HepG2 (cell line): Measurements from ENCODE around the gene OSBPL5.

Experiments
- GLI4 ChIP-seq: sonication (generic); formaldehyde crosslinking; IDR thresholded peaks from 2 replicates; pipeline ENCODE4 v1.5.1; 2020; ENCODE audit warnings: missing genetic modification reagents, mild to moderate bottlenecking, moderate library complexity, borderline replicate concordance
- MAFK ChIP-seq, 2 experiments: IDR thresholded peaks in 1 of 2; conservative IDR thresholded peaks in 1 of 2; 2 replicates each; pipeline ENCODE4 v1.6.1; 2011; ENCODE audit warnings: improper control_type of control experiment in 2 of 2, low read length in 2 of 2
- NFIC ChIP-seq: IDR thresholded peaks from 2 replicates; pipeline ENCODE4 v1.6.1; 2012; ENCODE audit warnings: mild to moderate bottlenecking, low read length, inconsistent platforms
- ZNF121 ChIP-seq: sonication (generic); formaldehyde crosslinking; IDR thresholded peaks from 2 replicates; pipeline ENCODE4 v1.5.0; 2020; ENCODE audit warnings: mild to moderate bottlenecking, missing genetic modification reagents
- ZNF251 ChIP-seq: sonication (generic); formaldehyde crosslinking; IDR thresholded peaks from 2 replicates; pipeline ENCODE4 v1.9.0; 2021; ENCODE audit warnings: mild to moderate bottlenecking, missing genetic modification reagents
- TF ChIP-seq, protein P1 (sequence below): sonication (generic); formaldehyde crosslinking; IDR thresholded peaks from 2 replicates; pipeline ENCODE4 v1.5.0; 2020; ENCODE audit warnings: mild to moderate bottlenecking, missing genetic modification reagents, moderate library complexity

DNA sequence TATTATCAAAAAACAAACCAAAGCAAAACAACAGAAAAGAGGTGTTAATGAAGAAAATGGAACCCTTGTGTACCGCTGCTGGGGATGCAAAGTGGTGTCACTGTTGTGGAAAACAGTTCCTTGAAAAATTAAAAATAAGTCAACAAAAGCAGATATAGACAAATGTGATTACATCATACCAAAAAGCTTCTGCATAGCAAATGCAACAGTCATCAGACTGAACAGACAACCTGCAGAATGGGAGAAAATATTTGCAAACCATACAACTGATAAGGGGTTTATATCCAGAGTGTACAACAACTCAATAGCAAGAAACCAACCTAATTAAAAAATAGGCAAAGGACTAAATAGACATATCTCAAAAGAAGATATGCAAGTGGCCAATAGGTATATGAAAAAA lies 85.0 kb downstream of the OSBPL5 start:
- TF ChIP-seq MAFK (conservative IDR thresholded peaks at IDR 0.05 in 1 of 2, IDR thresholded peaks at IDR 0.05 in 1 of 2; ENCODE audit: low read length in 2 of 2) (no peak), ZNF251 (CRISPR knock-in tag) (no peak), NFIC (no peak), GLI4 (CRISPR knock-in tag) (no peak), ZNF121 (CRISPR knock-in tag) (no peak)
- TF ChIP-seq, protein P1, sequence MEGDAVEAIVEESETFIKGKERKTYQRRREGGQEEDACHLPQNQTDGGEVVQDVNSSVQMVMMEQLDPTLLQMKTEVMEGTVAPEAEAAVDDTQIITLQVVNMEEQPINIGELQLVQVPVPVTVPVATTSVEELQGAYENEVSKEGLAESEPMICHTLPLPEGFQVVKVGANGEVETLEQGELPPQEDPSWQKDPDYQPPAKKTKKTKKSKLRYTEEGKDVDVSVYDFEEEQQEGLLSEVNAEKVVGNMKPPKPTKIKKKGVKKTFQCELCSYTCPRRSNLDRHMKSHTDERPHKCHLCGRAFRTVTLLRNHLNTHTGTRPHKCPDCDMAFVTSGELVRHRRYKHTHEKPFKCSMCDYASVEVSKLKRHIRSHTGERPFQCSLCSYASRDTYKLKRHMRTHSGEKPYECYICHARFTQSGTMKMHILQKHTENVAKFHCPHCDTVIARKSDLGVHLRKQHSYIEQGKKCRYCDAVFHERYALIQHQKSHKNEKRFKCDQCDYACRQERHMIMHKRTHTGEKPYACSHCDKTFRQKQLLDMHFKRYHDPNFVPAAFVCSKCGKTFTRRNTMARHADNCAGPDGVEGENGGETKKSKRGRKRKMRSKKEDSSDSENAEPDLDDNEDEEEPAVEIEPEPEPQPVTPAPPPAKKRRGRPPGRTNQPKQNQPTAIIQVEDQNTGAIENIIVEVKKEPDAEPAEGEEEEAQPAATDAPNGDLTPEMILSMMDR (CRISPR knock-in tag) = no peak
